Effector memory CD8-positive, alpha-beta T cell (primary cell): ENCODE results near the gene POTEM.
"Not testable (repeated sequence)": the region's sequence is repeated elsewhere in the genome, so short reads cannot be mapped to it uniquely, and the experiment has no call there.

Experiments used
- ATAC-seq: fragments of 150-1000 bp; cut with Tn5 transposase; replicated peaks from 2 replicates; pipeline ENCODE4 v1.10.0; 2021; ENCODE audit warnings: mild to moderate bottlenecking, moderate library complexity
- DNase-seq, 3 experiments: peaks; one replicate each; pipeline ENCODE4 v3.0.0; 2021
- H3K27ac Mint-ChIP-seq, 2 donors: one replicate each; pipeline ENCODE4 v1.8.0; 2022; ENCODE audit warnings: mild to moderate bottlenecking in 2 of 2, mixed read lengths in 2 of 2, moderate library complexity in 2 of 2
- H3K27me3 Mint-ChIP-seq, 2 donors: one replicate each; pipeline ENCODE4 v1.8.0; 2022; ENCODE audit warnings: mixed read lengths in 2 of 2
- H3K36me3 Mint-ChIP-seq: one replicate; pipeline ENCODE4 v1.8.0; 2022; ENCODE audit warnings: mild to moderate bottlenecking, moderate library complexity, mixed read lengths; ENCODE audit not compliant: insufficient read depth
- H3K4me1 Mint-ChIP-seq, 2 donors: one replicate each; pipeline ENCODE4 v1.8.0; 2022; ENCODE audit warnings: low read depth in 2 of 2, mixed read lengths in 2 of 2
- H3K4me3 Mint-ChIP-seq, 2 donors: one replicate each; pipeline ENCODE4 v1.8.0; 2022; ENCODE audit warnings: mild to moderate bottlenecking in 2 of 2, mixed read lengths in 2 of 2, moderate library complexity in 2 of 2
- H3K9me3 Mint-ChIP-seq, 2 donors: one replicate each; pipeline ENCODE4 v1.8.0; 2022; ENCODE audit warnings: mixed read lengths in 2 of 2

The POTEM gene

GRCh38 chr14:19007678-19008077 is 40.4 kb downstream of the POTEM start:
- H3K9me3 Mint-ChIP-seq, H3K27ac Mint-ChIP-seq, H3K36me3 Mint-ChIP-seq, H3K4me3 Mint-ChIP-seq, H3K4me1 Mint-ChIP-seq, ATAC-seq, H3K27me3 Mint-ChIP-seq, DNase-seq: not testable (repeated sequence)

- H3K27me3 Mint-ChIP-seq, H3K36me3 Mint-ChIP-seq, H3K4me1 Mint-ChIP-seq: not testable (repeated sequence)
These were observed 43.8 kb downstream of the POTEM start for GRCh38 chr14:19011029-19011428.

GRCh38 chr14:19011703-19012102 is 44.5 kb downstream of the POTEM start:
- not testable (repeated sequence) for H3K27ac Mint-ChIP-seq, H3K9me3 Mint-ChIP-seq, H3K4me3 Mint-ChIP-seq, H3K4me1 Mint-ChIP-seq, H3K36me3 Mint-ChIP-seq, DNase-seq, ATAC-seq, H3K27me3 Mint-ChIP-seq

More at GRCh38 chr14:19011029-19011428, 43.8 kb downstream of the POTEM start:
- not testable (repeated sequence) for DNase-seq, H3K9me3 Mint-ChIP-seq, H3K27ac Mint-ChIP-seq, H3K4me3 Mint-ChIP-seq, ATAC-seq

GRCh38 chr14:19015185-19015584 is 48.0 kb downstream of the POTEM start:
- not testable (repeated sequence) for H3K27ac Mint-ChIP-seq, DNase-seq, ATAC-seq, H3K9me3 Mint-ChIP-seq, H3K36me3 Mint-ChIP-seq, H3K27me3 Mint-ChIP-seq, H3K4me3 Mint-ChIP-seq, H3K4me1 Mint-ChIP-seq

- H3K27ac Mint-ChIP-seq, ATAC-seq, H3K27me3 Mint-ChIP-seq, H3K9me3 Mint-ChIP-seq, DNase-seq, H3K4me3 Mint-ChIP-seq, H3K4me1 Mint-ChIP-seq, H3K36me3 Mint-ChIP-seq: not testable (repeated sequence)
These were observed 57.9 kb downstream of the POTEM start for GRCh38 chr14:19025080-19025589.

GRCh38 chr14:19026649-19027351 is 59.6 kb downstream of the POTEM start:
- not testable (repeated sequence) for H3K4me3 Mint-ChIP-seq, H3K36me3 Mint-ChIP-seq, H3K4me1 Mint-ChIP-seq, H3K27ac Mint-ChIP-seq, H3K9me3 Mint-ChIP-seq, ATAC-seq, H3K27me3 Mint-ChIP-seq, DNase-seq

- not testable (repeated sequence) for H3K9me3 Mint-ChIP-seq, H3K4me3 Mint-ChIP-seq, ATAC-seq, H3K36me3 Mint-ChIP-seq, H3K4me1 Mint-ChIP-seq, H3K27ac Mint-ChIP-seq, H3K27me3 Mint-ChIP-seq, DNase-seq
These were observed 60.7 kb downstream of the POTEM start for GRCh38 chr14:19027895-19028294.

- not testable (repeated sequence) for H3K36me3 Mint-ChIP-seq, H3K9me3 Mint-ChIP-seq, H3K4me1 Mint-ChIP-seq, DNase-seq, ATAC-seq, H3K27me3 Mint-ChIP-seq, H3K4me3 Mint-ChIP-seq, H3K27ac Mint-ChIP-seq
These were observed 69.7 kb downstream of the POTEM start for GRCh38 chr14:19036811-19037382.

- not testable (repeated sequence) for H3K9me3 Mint-ChIP-seq, H3K4me1 Mint-ChIP-seq, H3K4me3 Mint-ChIP-seq, DNase-seq, ATAC-seq, H3K27me3 Mint-ChIP-seq, H3K27ac Mint-ChIP-seq, H3K36me3 Mint-ChIP-seq
These were observed 70.9 kb downstream of the POTEM start for GRCh38 chr14:19038060-19038664.

- H3K4me3 Mint-ChIP-seq, H3K9me3 Mint-ChIP-seq, H3K36me3 Mint-ChIP-seq, H3K4me1 Mint-ChIP-seq, H3K27ac Mint-ChIP-seq, DNase-seq, H3K27me3 Mint-ChIP-seq, ATAC-seq: not testable (repeated sequence)
These were observed 71.6 kb downstream of the POTEM start for GRCh38 chr14:19038785-19039184.

- not testable (repeated sequence) for H3K4me1 Mint-ChIP-seq, H3K36me3 Mint-ChIP-seq, H3K4me3 Mint-ChIP-seq, DNase-seq, H3K27ac Mint-ChIP-seq, H3K27me3 Mint-ChIP-seq, H3K9me3 Mint-ChIP-seq, ATAC-seq
These were observed 76.2 kb downstream of the POTEM start for GRCh38 chr14:19043384-19043783.
